Esophagus squamous epithelium (tissue), 5 donors: ENCODE data around the gene TBL2. TPM values are rescaled to one million over a fixed set of nuclear protein-coding genes. Genes with fewer than 3 reads are reported as not detected.
"Not testable (repeated sequence)": the region's sequence is repeated elsewhere in the genome, so short reads cannot be mapped to it uniquely, and the experiment has no call there.

Experiments
- DNase-seq: peaks from one replicate; lab custom pipeline; 2025; lab: John Stamatoyannopoulos, UW
- H3K27ac ChIP-seq, 4 donors: fragments of 200-600 bp; sonication (generic); one replicate each; pipeline ENCODE4 v1.5.1; 2016 to 2019; ENCODE audit warnings: mild to moderate bottlenecking in 1 of 4
- H3K27me3 ChIP-seq, 4 donors: fragments of 200-600 bp; sonication (generic); 1 replicate in 3 of 4; 2 replicates in 1 of 4; pipeline versions ENCODE4 v1.5.1 to v1.6.0; 2017 to 2021; ENCODE audit warnings: antibody characterized with exemption in 1 of 4
- H3K36me3 ChIP-seq, 3 donors: fragments of 200-600 bp; sonication (generic); one replicate each; pipeline ENCODE4 v1.5.1; 2016 to 2019
- H3K4me1 ChIP-seq, 3 donors: fragments of 200-600 bp; sonication (generic); one replicate each; pipeline ENCODE4 v1.5.1; 2017 to 2019
- H3K4me3 ChIP-seq, 4 donors: fragments of 200-600 bp; sonication (generic); 1 replicate in 3 of 4; 2 replicates in 1 of 4; pipeline ENCODE4 v1.5.1; 2016 to 2019; ENCODE audit warnings: mild to moderate bottlenecking in 2 of 4, moderate library complexity in 1 of 4
- H3K9me3 ChIP-seq, 3 donors: fragments of 200-600 bp; sonication (generic); one replicate each; pipeline ENCODE4 v1.5.1; 2016 to 2019
- CTCF ChIP-seq, 6 experiments: fragments of 450-650 bp in 4 of 6; fragments of 200-600 bp in 2 of 6; sonication (generic) in 2 of 6; IDR thresholded peaks; one replicate each; pipeline ENCODE4 v1.5.1; 2016 to 2019; ENCODE audit warnings: antibody characterized with exemption in 6 of 6, mild to moderate bottlenecking in 4 of 6, moderate library complexity in 4 of 6
- POLR2A ChIP-seq, 4 donors: fragments of 450-650 bp; IDR thresholded peaks; one replicate each; pipeline ENCODE4 v1.6.1; 2017; ENCODE audit warnings: antibody characterized with exemption in 4 of 4, mild to moderate bottlenecking in 4 of 4, moderate library complexity in 3 of 4
- WGBS, 2 donors: methylation state at CpG; one replicate each; pipeline ENCODE4 v1.1.5; 2018; 5-methylcytosine and 5-hydroxymethylcytosine counted together
- intact Hi-C: fragments of 100-400 bp; cut with DNase I; formaldehyde crosslinking; loops from one replicate; pipeline ENCODE4 v1.15.0; 2022
- total RNA-seq, 4 donors: library from RNA; depleted of rRNA; stranded (reverse); fragments of >200 nt; gene quantifications; one replicate each; pipeline ENCODE4 v1.1.0, GENCODE V29; 2016
- donor health status: DM: yes; HTN: yes; CAD: no.

TBL2 gene
- total RNA-seq, 4 donors from 2014 or later: 18.1 to 34.8 (median 26.7) TPM

DNA sequence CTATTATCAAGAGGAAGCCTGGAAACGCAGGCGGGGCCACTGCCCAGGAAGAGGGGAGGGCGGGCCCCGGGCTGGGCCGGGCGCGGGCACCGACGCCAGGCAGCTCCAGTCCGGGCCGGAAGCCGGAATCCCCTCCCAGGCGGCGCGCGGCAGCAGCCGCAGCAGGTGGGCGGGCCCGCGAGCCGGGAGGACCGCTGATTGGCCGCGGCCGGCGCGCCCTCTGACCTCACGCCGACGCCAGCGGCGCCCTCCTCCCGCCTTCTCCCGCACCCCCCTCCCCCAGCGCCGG is 21.3 kb downstream of the TBL2 start:
- DNase-seq: peak; percentile 74
- Histone ChIP-seq H3K36me3 (peaks cover under 1 to 28% (median 3%) of the 10 kb centered on the region in 3 donors), H3K4me3 (peak overlapping the region; percentile 75 to 96 (median 87)), H3K9me3 (no peaks in the 10 kb centered on the region), H3K27me3 (no peaks in the 10 kb centered on the region), H3K27ac (peak overlapping the region; percentile 99 to 100 (median 100)), H3K4me1 (peaks cover 0 to 35% (median 18%) of the 10 kb centered on the region in 3 donors)
- intact Hi-C loops: loop anchor here (5.0 kb wide), 1 partner anchor 35 kb away; the partner anchor contains the start of gene BAZ1B
- peak in 1 of 4 donors; percentile 58 for TF ChIP-seq POLR2A (IDR thresholded peaks at IDR 0.05)
- TF ChIP-seq CTCF (IDR thresholded peaks at IDR 0.05): no peak
- 0% methylated on average over 11 of the region's 36 CpGs; no CpG with 5 or more reads in 1 of the 2 donors for WGBS, 2 donors

DNA sequence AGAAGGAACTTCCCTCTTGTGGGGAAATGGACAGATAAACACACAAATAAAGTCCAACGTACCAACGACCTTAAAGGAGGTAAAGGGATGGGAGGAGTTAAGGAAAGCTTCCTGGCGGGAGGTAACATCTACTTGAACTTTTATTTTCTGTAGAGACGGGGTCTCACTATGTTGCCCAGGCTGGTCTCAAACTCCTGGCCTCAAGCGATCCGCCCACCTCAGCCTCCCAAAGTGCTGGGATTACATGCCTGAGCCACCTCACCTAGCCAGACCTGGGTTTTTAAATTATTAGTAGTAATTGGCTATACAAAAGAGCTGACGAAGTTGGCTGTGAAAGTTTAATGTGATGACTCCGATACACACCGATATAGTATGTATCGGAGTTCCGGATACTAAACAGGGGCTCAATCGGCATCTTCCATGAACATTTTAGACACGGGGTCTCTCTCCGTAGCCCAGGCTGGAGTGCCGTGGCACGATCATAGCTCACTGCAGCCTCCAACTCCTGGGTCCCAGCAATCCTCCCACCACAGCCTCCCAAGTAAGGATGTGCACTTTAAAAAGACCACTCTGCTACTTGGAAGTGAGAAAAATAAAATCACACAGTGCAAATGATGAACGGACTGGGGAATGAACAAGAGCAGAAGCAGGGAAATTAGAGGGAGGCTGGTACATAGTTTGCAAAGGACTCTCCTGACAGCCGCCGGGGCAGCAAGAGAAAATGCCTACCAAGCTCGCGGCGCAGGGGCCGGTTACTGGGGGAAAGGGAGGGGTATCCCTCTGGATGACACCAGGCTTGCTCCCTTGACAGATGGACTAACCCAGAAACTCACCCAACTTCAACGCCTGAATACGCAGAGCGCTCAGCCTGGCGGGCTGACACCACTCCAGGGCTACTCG is 21.9 kb downstream of the TBL2 start:
- no peaks in the 10 kb centered on the region for H3K27me3 ChIP-seq
- no peak for DNase-seq
- H3K4me1 ChIP-seq: peaks cover 0 to 35% (median 18%) of the 10 kb centered on the region in 3 donors
- H3K27ac ChIP-seq: peak overlapping the region; percentile 99 to 100 (median 100)
- WGBS, 2 donors: 12 to 19% methylated on average over 22 to 23 of the region's 28 CpGs
- no peak for TF ChIP-seq CTCF (IDR thresholded peaks at IDR 0.05)
- no peak for TF ChIP-seq POLR2A (IDR thresholded peaks at IDR 0.05)
- peak overlapping the region; percentile 75 to 96 (median 87) for H3K4me3 ChIP-seq
- peaks cover 6 to 34% (median 7%) of the 10 kb centered on the region in 3 donors for H3K36me3 ChIP-seq
- intact Hi-C loops: loop anchor here (5.0 kb wide), 1 partner anchor 34 kb away; the partner anchor contains the start of gene BAZ1B
- H3K9me3 ChIP-seq: no peaks in the 10 kb centered on the region

DNA sequence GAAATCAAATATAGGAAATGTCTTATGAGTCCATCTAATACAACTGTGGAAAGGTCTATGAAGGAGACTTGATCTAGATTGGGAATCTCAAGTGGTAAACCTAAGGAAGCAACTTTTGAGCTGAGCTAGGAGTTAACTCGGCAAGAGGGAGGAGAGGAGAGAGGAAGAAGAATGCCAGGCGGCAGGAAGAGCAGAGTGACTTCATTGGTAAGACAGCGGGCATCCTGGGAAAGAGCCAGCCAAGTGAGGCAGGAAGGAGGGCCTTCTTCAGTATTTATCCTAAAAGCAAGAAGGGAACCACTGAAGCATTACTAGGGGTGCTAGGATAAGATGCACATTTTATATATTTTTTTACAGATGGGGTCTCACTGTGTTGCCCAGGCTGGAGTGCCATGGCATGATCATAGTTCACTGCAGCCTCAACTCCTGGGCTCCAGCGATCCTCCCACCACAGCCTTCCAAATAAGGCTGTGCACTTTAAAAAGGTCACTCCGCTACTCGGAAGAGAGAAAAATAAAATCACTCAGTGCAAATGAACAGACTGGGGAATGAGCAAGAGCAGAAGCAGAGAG is 22.9 kb downstream of the TBL2 start:
- TF ChIP-seq POLR2A (IDR thresholded peaks at IDR 0.05) (no peak), CTCF (IDR thresholded peaks at IDR 0.05) (no peak)
- intact Hi-C loops: loop anchor here (5.0 kb wide), 1 partner anchor 33 kb away; the partner anchor contains the start of gene BAZ1B
- H3K4me1 ChIP-seq: peaks cover 0 to 35% (median 18%) of the 10 kb centered on the region in 3 donors
- no peaks in the 10 kb centered on the region for H3K27me3 ChIP-seq
- peak overlapping the region; percentile 75 to 96 (median 87) for H3K4me3 ChIP-seq
- WGBS, 2 donors: 21 to 32% methylated on average over 5 to 6 of the region's 6 CpGs
- H3K9me3 ChIP-seq: no peaks in the 10 kb centered on the region
- H3K36me3 ChIP-seq: peaks cover 10 to 44% (median 12%) of the 10 kb centered on the region in 3 donors
- peak overlapping the region; percentile 99 to 100 (median 100) for H3K27ac ChIP-seq
- no peak for DNase-seq

DNA sequence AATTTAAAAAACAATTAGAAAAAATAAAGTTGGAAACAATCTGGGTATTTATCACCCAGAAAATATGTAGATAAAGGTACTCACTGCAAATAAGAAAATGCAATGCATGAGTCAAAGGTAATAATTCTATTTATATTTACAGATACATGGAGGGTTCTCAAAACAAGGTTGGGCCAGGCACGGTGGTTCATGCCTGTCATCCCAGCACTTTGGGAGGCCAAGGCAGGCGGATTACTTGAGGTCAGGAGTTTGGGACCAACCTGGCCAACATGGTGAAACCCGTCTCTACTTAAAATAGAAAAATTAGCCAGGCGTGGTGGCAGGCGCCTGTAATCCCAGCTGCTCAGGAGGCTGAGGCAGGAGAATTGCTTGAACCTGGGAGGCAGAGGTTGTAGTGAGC is 28.3 kb downstream of the TBL2 start:
- WGBS, 2 donors: 75 to 85% methylated on average over 5 of the region's 5 CpGs
- H3K36me3 ChIP-seq: peaks cover 10 to 96% (median 18%) of the 10 kb centered on the region in 3 donors
- H3K27ac ChIP-seq, H3K9me3 ChIP-seq, H3K27me3 ChIP-seq, DNase-seq, intact Hi-C loops, H3K4me3 ChIP-seq: not testable (repeated sequence)
- peaks cover 0 to 25% (median 7%) of the 10 kb centered on the region in 3 donors for H3K4me1 ChIP-seq

- Histone ChIP-seq H3K4me3 (no peak overlapping the region), H3K36me3 (peaks cover 10 to 99% (median 18%) of the 10 kb centered on the region in 3 donors), H3K27me3 (no peaks in the 10 kb centered on the region), H3K27ac (no peak overlapping the region), H3K9me3 (no peaks in the 10 kb centered on the region), H3K4me1 (peaks cover 0 to 16% (median 3%) of the 10 kb centered on the region in 3 donors)
- 80 to 83% methylated on average over 3 to 4 of the region's 4 CpGs for WGBS, 2 donors
- no peak for DNase-seq
- intact Hi-C loops: no loop called here
- TF ChIP-seq CTCF (IDR thresholded peaks at IDR 0.05) (no peak), POLR2A (IDR thresholded peaks at IDR 0.05) (no peak)
These were observed 29.2 kb downstream of the TBL2 start for GRCh38 chr7:73549176-73549575.
